PC-9 (cell line): ENCODE measurements around the gene CMSS1. TPM values are rescaled to one million over a fixed set of nuclear protein-coding genes. Genes with fewer than 3 reads are reported as not detected.

Source experiments
- BruUV-seq: library from RNA; stranded (reverse); fragments of 400-500 nt; replicated peaks from 2 replicates; lab custom pipeline; 2021; lab: Mats Ljungman, UMichigan
- CTCF ChIA-PET: fragments of 300-600 bp; sonication (Branson Sonifier 250); formaldehyde crosslinking; loops from one replicate; lab custom pipeline; 2022; ENCODE audit warnings: antibody characterized with exemption; lab: Charles Lee
- POLR2A ChIA-PET: fragments of 300-600 bp; sonication (Branson Sonifier 250); formaldehyde crosslinking; loops from one replicate; lab custom pipeline; 2022; ENCODE audit warnings: antibody characterized with exemption; ENCODE audit not compliant: unreplicated experiment; lab: Charles Lee
- DNase-seq, 2 experiments: peaks; one replicate each; pipeline versions ENCODE4 v3.0.0 to v3.0.0-alpha.2; 2015 to 2022; ENCODE audit warnings: mixed read lengths in 1 of 2
- H2AFZ ChIP-seq: fragments of 200-600 bp; sonication (generic); 2 replicates; pipeline ENCODE4 v1.8.1; 2017; ENCODE audit warnings: antibody characterized with exemption
- H3F3A ChIP-seq: fragments of 200-600 bp; sonication (generic); 2 replicates; pipeline ENCODE4 v1.8.1; 2017; ENCODE audit warnings: antibody characterized with exemption, mild to moderate bottlenecking, low read depth; ENCODE audit not compliant: insufficient read depth
- H3K27ac ChIP-seq: fragments of 200-600 bp; sonication (generic); 2 replicates; pipeline ENCODE4 v1.6.1; 2016; ENCODE audit warnings: mixed run types
- H3K27me3 ChIP-seq: fragments of 200-600 bp; sonication (generic); 2 replicates; pipeline ENCODE4 v1.6.1; 2016; ENCODE audit warnings: low read depth, mixed run types; ENCODE audit not compliant: insufficient read depth
- H3K36me3 ChIP-seq: fragments of 200-600 bp; sonication (generic); 2 replicates; pipeline ENCODE4 v1.6.1; 2016; ENCODE audit warnings: low read depth, mixed run types
- H3K4me1 ChIP-seq: fragments of 200-600 bp; sonication (generic); replicated peaks from 2 replicates; pipeline ENCODE4 v1.6.1; 2016; ENCODE audit warnings: mixed run types; ENCODE audit not compliant: insufficient read depth
- H3K4me2 ChIP-seq: fragments of 200-600 bp; sonication (generic); 2 replicates; pipeline ENCODE4 v1.6.1; 2017; ENCODE audit warnings: mixed run types
- H3K4me3 ChIP-seq: fragments of 200-600 bp; sonication (generic); 2 replicates; pipeline ENCODE4 v1.6.1; 2016; ENCODE audit warnings: mixed run types
- H3K79me2 ChIP-seq: fragments of 200-600 bp; sonication (generic); 2 replicates; pipeline ENCODE4 v1.6.1; 2017; ENCODE audit warnings: low read depth, mixed run types
- H3K9me2 ChIP-seq: fragments of 200-600 bp; sonication (generic); 2 replicates; pipeline ENCODE4 v1.8.1; 2017; ENCODE audit warnings: mild to moderate bottlenecking; ENCODE audit not compliant: insufficient read depth
- H3K9me3 ChIP-seq: fragments of 200-600 bp; sonication (generic); 2 replicates; pipeline ENCODE4 v1.8.1; 2016; ENCODE audit warnings: low read depth; ENCODE audit not compliant: insufficient read depth
- H4K20me1 ChIP-seq: fragments of 200-600 bp; sonication (generic); 2 replicates; pipeline ENCODE4 v1.8.1; 2017; ENCODE audit not compliant: insufficient read depth
- CTCF ChIP-seq: fragments of 200-600 bp; sonication (generic); conservative IDR thresholded peaks from 2 replicates; pipeline ENCODE4 v1.6.1; 2017; ENCODE audit warnings: mixed run types, antibody characterized with exemption, mild to moderate bottlenecking, moderate library complexity
- EZH2 ChIP-seq: fragments of 200-600 bp; sonication (generic); IDR thresholded peaks from 2 replicates; pipeline ENCODE4 v1.8.0; 2017; ENCODE audit warnings: antibody characterized with exemption, low read depth
- intact Hi-C: fragments of 100-400 bp; cut with micrococcal nuclease; formaldehyde crosslinking; loops from one replicate; pipeline ENCODE4 v1.10.0; 2022; ENCODE audit not compliant: unreplicated experiment
- total RNA-seq: library from RNA; stranded (reverse); gene quantifications from 2 replicates; pipeline ENCODE4 v1.2.3, GENCODE V29; 2021

Gene CMSS1
- total RNA-seq, 1 experiment from 2014 or later = 98.9 TPM

DNA sequence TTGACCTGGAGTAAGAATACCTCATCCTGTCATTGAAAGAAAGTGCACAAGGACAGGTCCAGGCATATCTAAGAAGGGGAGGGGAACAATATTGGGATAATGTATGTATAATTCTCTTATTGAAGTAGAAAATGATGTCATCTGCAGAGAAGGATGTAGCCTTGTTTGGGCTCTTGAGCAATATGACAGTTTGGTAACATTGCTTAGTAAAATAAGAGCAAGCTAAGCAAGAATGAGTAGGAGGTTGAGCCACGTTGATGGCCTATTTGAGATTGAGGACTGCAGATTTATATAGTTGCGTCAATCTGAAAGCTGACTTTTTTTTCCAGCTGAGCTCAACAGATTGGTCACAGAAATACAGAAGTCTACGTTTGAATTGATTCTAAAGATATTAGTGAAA, 151.5 kb downstream of the CMSS1 start:
- TF ChIP-seq EZH2 (no peak), CTCF (no peak)
- Histone ChIP-seq H3K9me2 (no peaks in the 10 kb centered on the region), H2AFZ (no peak overlapping the region), H3K36me3 (no peaks in the 10 kb centered on the region), H3K79me2 (no peaks in the 10 kb centered on the region), H3K27me3 (no peaks in the 10 kb centered on the region), H3F3A (peaks cover 22% of the 10 kb centered on the region), H3K27ac (no peak overlapping the region), H3K4me3 (no peak overlapping the region), H3K9me3 (no peaks in the 10 kb centered on the region), H3K4me1 (peaks cover 20% of the 10 kb centered on the region), H3K4me2 (no peak overlapping the region), H4K20me1 (no peaks in the 10 kb centered on the region)
- ChIA-PET POLR2A (no interaction called here), CTCF (no interaction called here)
- no TSS peak for BruUV-seq
- intact Hi-C loops = no loop called here
- no peak for DNase-seq

DNA sequence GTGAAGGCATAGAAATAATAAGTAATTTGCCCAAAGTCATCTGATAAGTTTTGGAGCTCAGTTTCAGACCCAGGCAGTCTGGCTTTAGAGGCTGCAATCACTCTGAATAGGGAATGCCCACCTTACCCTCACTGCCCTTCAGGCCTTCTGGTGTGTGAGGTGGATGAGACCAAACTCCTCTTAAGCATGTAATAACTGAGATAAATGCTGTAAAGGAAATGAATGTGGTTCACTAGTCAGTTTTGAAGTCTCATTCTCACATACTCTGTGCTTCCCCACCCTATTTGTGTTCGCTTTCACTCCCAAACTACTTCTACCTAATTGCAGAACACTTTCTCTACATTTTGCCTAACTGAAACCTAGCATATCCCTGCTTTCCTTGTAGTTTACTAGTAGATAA, 152.5 kb downstream of the CMSS1 start:
- H3K9me2 ChIP-seq = no peaks in the 10 kb centered on the region
- H3K27ac ChIP-seq = no peak overlapping the region
- H3K36me3 ChIP-seq = no peaks in the 10 kb centered on the region
- BruUV-seq = no TSS peak
- TF ChIP-seq CTCF (no peak), EZH2 (no peak)
- intact Hi-C loops = no loop called here
- H3K4me1 ChIP-seq = peaks cover 19% of the 10 kb centered on the region
- H3K4me3 ChIP-seq = no peak overlapping the region
- H4K20me1 ChIP-seq = no peaks in the 10 kb centered on the region
- H3K9me3 ChIP-seq = no peaks in the 10 kb centered on the region
- DNase-seq = no peak
- no peaks in the 10 kb centered on the region for H3K27me3 ChIP-seq
- no peak overlapping the region for H3K4me2 ChIP-seq
- CTCF ChIA-PET = no interaction called here
- no peaks in the 10 kb centered on the region for H3K79me2 ChIP-seq
- peaks cover 11% of the 10 kb centered on the region for H3F3A ChIP-seq
- H2AFZ ChIP-seq = no peak overlapping the region
- POLR2A ChIA-PET = no interaction called here

- H3K36me3 ChIP-seq = no peaks in the 10 kb centered on the region
- ChIA-PET POLR2A (no interaction called here), CTCF (no interaction called here)
- BruUV-seq = no TSS peak
- TF ChIP-seq EZH2 (no peak), CTCF (no peak)
- no peak overlapping the region for H3K27ac ChIP-seq
- H3K4me2 ChIP-seq = no peak overlapping the region
- no peaks in the 10 kb centered on the region for H3K9me3 ChIP-seq
- H3K9me2 ChIP-seq = no peaks in the 10 kb centered on the region
- no peak overlapping the region for H3K4me3 ChIP-seq
- H3K79me2 ChIP-seq = no peaks in the 10 kb centered on the region
- no peak overlapping the region for H2AFZ ChIP-seq
- H4K20me1 ChIP-seq = no peaks in the 10 kb centered on the region
- no peaks in the 10 kb centered on the region for H3K27me3 ChIP-seq
- peaks cover 9% of the 10 kb centered on the region; the same call in 1 of the 2 replicates for H3F3A ChIP-seq
- DNase-seq = no peak
- H3K4me1 ChIP-seq = peaks cover 10% of the 10 kb centered on the region
- intact Hi-C loops = no loop called here
These were observed 154.1 kb downstream of the CMSS1 start for GRCh38 chr3:99971761-99972160.
